Peyer's patch (tissue), 4 donors: ENCODE data around the gene MEG3. TPM values are rescaled to one million over a fixed set of nuclear protein-coding genes. Genes with fewer than 3 reads are reported as not detected.
A peak's percentile ranks its signal among the peaks of the same experiment; 100 is the strongest.

Experiments used
- DNase-seq, 3 donors: peaks; one replicate each; pipeline ENCODE4 v3.0.0-alpha.2; 2017 to 2019
- H3K27ac ChIP-seq, 4 donors: fragments of 200-600 bp; sonication (generic); one replicate each; pipeline ENCODE4 v1.5.1; 2016 to 2019
- H3K27me3 ChIP-seq, 2 donors: fragments of 200-600 bp; sonication (generic); one replicate each; pipeline ENCODE4 v1.5.1; 2019
- H3K36me3 ChIP-seq, 3 donors: fragments of 200-600 bp; sonication (generic); one replicate each; pipeline ENCODE4 v1.5.1; 2016 to 2019
- H3K4me1 ChIP-seq, 4 donors: fragments of 200-600 bp; sonication (generic); one replicate each; pipeline ENCODE4 v1.5.1; 2016 to 2019
- H3K4me3 ChIP-seq, 4 donors: fragments of 200-600 bp; sonication (generic); 1 replicate in 3 of 4; 2 replicates in 1 of 4; pipeline ENCODE4 v1.5.1; 2016 to 2019; ENCODE audit warnings: mild to moderate bottlenecking in 1 of 4
- H3K9me3 ChIP-seq, 4 donors: fragments of 200-600 bp; sonication (generic); one replicate each; pipeline ENCODE4 v1.5.1; 2016 to 2019; ENCODE audit warnings: mild to moderate bottlenecking in 1 of 4
- CTCF ChIP-seq, 6 experiments: fragments of 450-650 bp in 4 of 6; fragments of 200-600 bp in 2 of 6; sonication (generic) in 1 of 6; IDR thresholded peaks; one replicate each; pipeline ENCODE4 v1.5.1; 2017 to 2019; ENCODE audit warnings: antibody characterized with exemption in 6 of 6, mild to moderate bottlenecking in 3 of 6, moderate library complexity in 1 of 6
- POLR2A ChIP-seq, 2 donors: fragments of 450-650 bp; IDR thresholded peaks; one replicate each; pipeline ENCODE4 v1.5.1; 2017; ENCODE audit warnings: antibody characterized with exemption in 2 of 2, mild to moderate bottlenecking in 2 of 2, moderate library complexity in 2 of 2
- total RNA-seq, 4 donors: library from RNA; depleted of rRNA; stranded (reverse); fragments of >200 nt; gene quantifications; one replicate each; pipeline ENCODE4 v1.1.0, GENCODE V29; 2016

The MEG3 gene
- total RNA-seq, 4 donors from 2014 or later = 5.8 to 135 (median 33.8) TPM

GRCh38 chr14:100786131-100786530 is 39.8 kb upstream of the MEG3 start:
- Histone ChIP-seq H3K27ac (no peak overlapping the region), H3K36me3 (no peaks in the 10 kb centered on the region), H3K9me3 (no peaks in the 10 kb centered on the region), H3K27me3 (no peaks in the 10 kb centered on the region), H3K4me1 (no peaks in the 10 kb centered on the region), H3K4me3 (no peak overlapping the region)
- DNase-seq = peak in 1 of 3 donors; percentile 24
- no peak for TF ChIP-seq POLR2A (IDR thresholded peaks at IDR 0.05)
- no peak for TF ChIP-seq CTCF (IDR thresholded peaks at IDR 0.05)

GRCh38 chr14:100786576-100787219 is 39.2 kb upstream of the MEG3 start:
- no peaks in the 10 kb centered on the region for H3K36me3 ChIP-seq
- no peaks in the 10 kb centered on the region for H3K27me3 ChIP-seq
- no peak overlapping the region for H3K27ac ChIP-seq
- no peak for TF ChIP-seq CTCF (IDR thresholded peaks at IDR 0.05)
- no peak for TF ChIP-seq POLR2A (IDR thresholded peaks at IDR 0.05)
- no peak overlapping the region for H3K4me3 ChIP-seq
- no peaks in the 10 kb centered on the region for H3K9me3 ChIP-seq
- no peaks in the 10 kb centered on the region for H3K4me1 ChIP-seq
- DNase-seq = peak in 1 of 3 donors; percentile 3

- no peaks in the 10 kb centered on the region for H3K9me3 ChIP-seq
- no peaks in the 10 kb centered on the region for H3K36me3 ChIP-seq
- H3K4me3 ChIP-seq = no peak overlapping the region
- no peaks in the 10 kb centered on the region for H3K4me1 ChIP-seq
- TF ChIP-seq CTCF (IDR thresholded peaks at IDR 0.05) (no peak), POLR2A (IDR thresholded peaks at IDR 0.05) (no peak)
- no peak for DNase-seq
- no peaks in the 10 kb centered on the region for H3K27me3 ChIP-seq
- no peak overlapping the region for H3K27ac ChIP-seq
These were observed 38.3 kb upstream of the MEG3 start for GRCh38 chr14:100787659-100788058.

GRCh38 chr14:100788517-100788916 is 37.4 kb upstream of the MEG3 start:
- H3K36me3 ChIP-seq = no peaks in the 10 kb centered on the region
- H3K4me1 ChIP-seq = no peaks in the 10 kb centered on the region
- no peaks in the 10 kb centered on the region for H3K27me3 ChIP-seq
- TF ChIP-seq POLR2A (IDR thresholded peaks at IDR 0.05) = no peak
- no peak for TF ChIP-seq CTCF (IDR thresholded peaks at IDR 0.05)
- H3K27ac ChIP-seq = no peak overlapping the region
- no peaks in the 10 kb centered on the region for H3K9me3 ChIP-seq
- no peak for DNase-seq
- no peak overlapping the region for H3K4me3 ChIP-seq

- Histone ChIP-seq H3K4me3 (no peak overlapping the region), H3K27me3 (no peaks in the 10 kb centered on the region), H3K4me1 (no peaks in the 10 kb centered on the region), H3K9me3 (no peaks in the 10 kb centered on the region), H3K36me3 (no peaks in the 10 kb centered on the region), H3K27ac (no peak overlapping the region)
- DNase-seq = no peak
- TF ChIP-seq CTCF (IDR thresholded peaks at IDR 0.05) = no peak
- TF ChIP-seq POLR2A (IDR thresholded peaks at IDR 0.05) = no peak
These were observed 37.0 kb upstream of the MEG3 start for GRCh38 chr14:100788942-100789341.
